ENCODE measurements around the gene OR5B17.
"Not testable (repeated sequence)": the region's sequence is repeated elsewhere in the genome, so short reads cannot be mapped to it uniquely, and the experiment has no call there.

The OR5B17 gene

GRCh38 chr11:58358969-58359368, at the start of gene OR5B17:
Gene OR5B17, minus strand, starts transcription at chr11:58359069. Its CDS starts 0 bp downstream, at chr11:58359069.
- no peak for DNase-seq

GRCh38 chr11:58406774-58407173, 47.9 kb upstream of the OR5B17 start, which contains the start of gene OR5B3:
Gene OR5B3, minus strand, starts transcription at chr11:58406874. Its CDS starts 3,465 bp downstream, at chr11:58403409.
- DNase-seq, result no peak

- not testable (repeated sequence) for DNase-seq
These were observed 40.8 kb upstream of the OR5B17 start for GRCh38 chr11:58399622-58400021.

- no peak for DNase-seq
These were observed 36.7 kb upstream of the OR5B17 start for GRCh38 chr11:58395581-58395980.

- DNase-seq, result no peak
These were observed 35.3 kb upstream of the OR5B17 start for GRCh38 chr11:58394195-58394594.

GRCh38 chr11:58392746-58393145, 33.9 kb upstream of the OR5B17 start:
- DNase-seq, result no peak

- DNase-seq, result no peak
These were observed 33.0 kb upstream of the OR5B17 start for GRCh38 chr11:58391879-58392278.

- no peak for DNase-seq
These were observed 31.7 kb upstream of the OR5B17 start for GRCh38 chr11:58390551-58391063.

- DNase-seq, result no peak
These were observed 4.1 kb downstream of the OR5B17 start for GRCh38 chr11:58354727-58355126.

GRCh38 chr11:58345204-58345603, 13.7 kb downstream of the OR5B17 start:
- DNase-seq, result no peak

- DNase-seq, result no peak
These were observed 24.2 kb downstream of the OR5B17 start for GRCh38 chr11:58334708-58335107.

- no peak for DNase-seq
These were observed 28.0 kb downstream of the OR5B17 start for GRCh38 chr11:58330861-58331260.

- no peak for DNase-seq
These were observed 40.3 kb downstream of the OR5B17 start for GRCh38 chr11:58318532-58318931.

GRCh38 chr11:58316142-58316541, 42.7 kb downstream of the OR5B17 start:
- DNase-seq, result no peak

All from NCI-H2029 (cell line).